BJ (cell line): ENCODE data around the gene NMT1. TPM values are rescaled to one million over a fixed set of nuclear protein-coding genes. Genes with fewer than 3 reads are reported as not detected.
A peak's percentile ranks its signal among the peaks of the same experiment; 100 is the strongest.

Source experiments
- CTCF ChIA-PET: fragments of 350-600 bp; formaldehyde crosslinking; extraction: SDS; loops from one replicate; lab custom pipeline; 2021; ENCODE audit warnings: antibody characterized with exemption, inconsistent platforms; lab: Yijun Ruan, JAX
- POLR2A ChIA-PET: fragments of 300-600 bp; sonication (Branson Sonifier 250); formaldehyde crosslinking; extraction: SDS; loops from one replicate; lab custom pipeline; 2021; ENCODE audit warnings: antibody characterized with exemption; lab: Charles Lee
- DNase-seq: peaks from one replicate; pipeline ENCODE4 v3.0.0-alpha.2; 2011; ENCODE audit warnings: low read depth
- H3K27me3 ChIP-seq: 2 replicates; pipeline ENCODE4 v1.6.0; 2011; ENCODE audit warnings: low read length; ENCODE audit not compliant: control insufficient read depth, insufficient read depth
- H3K36me3 ChIP-seq: 2 replicates; pipeline ENCODE4 v1.5.1; 2011; ENCODE audit warnings: low read length; ENCODE audit not compliant: control insufficient read depth, insufficient read depth
- H3K4me3 ChIP-seq: 2 replicates; pipeline ENCODE4 v1.5.1; 2011; ENCODE audit warnings: low read depth, mild to moderate bottlenecking, control low read depth, low read length
- CTCF ChIP-seq: IDR thresholded peaks from 2 replicates; pipeline ENCODE4 v1.5.1; 2011; ENCODE audit warnings: low read depth, mild to moderate bottlenecking, control low read depth, inconsistent platforms, low read length, moderate library complexity; ENCODE audit not compliant: insufficient read depth
- polyA plus RNA-seq: library from polyadenylated mRNA; depleted of rRNA; stranded (reverse); fragments of >200 nt; gene quantifications from 2 replicates; pipeline ENCODE4 v1.2.3, GENCODE V29; 2011

Gene NMT1
- polyA plus RNA-seq, 1 experiment = 62.5 TPM

GRCh38 chr17:45093444-45094110 lies 32.5 kb downstream of the NMT1 start:
- Histone ChIP-seq H3K36me3 (peaks cover 22% of the 10 kb centered on the region), H3K4me3 (no peak overlapping the region), H3K27me3 (no peaks in the 10 kb centered on the region)
- ChIA-PET CTCF (interaction anchor here (1.2 to 9.5 kb wide), 4 partner anchors 25 to 174 kb away, joined by 3 to 95 read pairs (median 4); partner anchors contain the start of genes ACBD4 and PLCD3), POLR2A (no interaction called here)
- no peak for TF ChIP-seq CTCF
- DNase-seq = no peak

GRCh38 chr17:45096141-45096540 lies 35.0 kb downstream of the NMT1 start:
- no peak for DNase-seq
- no peaks in the 10 kb centered on the region for H3K27me3 ChIP-seq
- POLR2A ChIA-PET = no interaction called here
- CTCF ChIA-PET = interaction anchor here (1.0 to 9.5 kb wide), 16 partner anchors 9 to 175 kb away, joined by 3 to 95 read pairs (median 6); partner anchors contain the start of genes ACBD4 and PLCD3
- peaks cover 27% of the 10 kb centered on the region for H3K36me3 ChIP-seq
- TF ChIP-seq CTCF = peak; percentile 76
- no peak overlapping the region for H3K4me3 ChIP-seq

- no peak for DNase-seq
- no peaks in the 10 kb centered on the region for H3K27me3 ChIP-seq
- H3K4me3 ChIP-seq = no peak overlapping the region
- H3K36me3 ChIP-seq = peaks cover 28% of the 10 kb centered on the region
- no peak for TF ChIP-seq CTCF
- POLR2A ChIA-PET = interaction anchor here (0.7 kb wide), 1 partner anchor 192 kb away, joined by 3 read pairs; no protein-coding TSS in a partner anchor
- CTCF ChIA-PET = interaction anchor here (1.0 to 9.5 kb wide), 12 partner anchors 8 to 176 kb away, joined by 3 to 95 read pairs (median 6); partner anchors contain the start of genes ACBD4 and PLCD3
Measured at GRCh38 chr17:45096926-45097325, 35.8 kb downstream of the NMT1 start.

GRCh38 chr17:45098081-45098868 lies 37.2 kb downstream of the NMT1 start:
- TF ChIP-seq CTCF = no peak
- H3K27me3 ChIP-seq = no peaks in the 10 kb centered on the region
- ChIA-PET CTCF (interaction anchor here (0.6 to 9.5 kb wide), 32 partner anchors 10 to 233 kb away, joined by 3 to 95 read pairs (median 4); partner anchors contain the start of genes ACBD4, NMT1 and PLCD3), POLR2A (no interaction called here)
- DNase-seq = no peak
- H3K36me3 ChIP-seq = peaks cover 37% of the 10 kb centered on the region
- no peak overlapping the region for H3K4me3 ChIP-seq
